Amygdala (tissue), 56 donors: ENCODE measurements around the gene DRC3.

Source experiments
- DNase-seq, 56 donors: peaks; one replicate each; lab custom pipeline; 2025; lab: John Stamatoyannopoulos, UW

DRC3 gene

DNA sequence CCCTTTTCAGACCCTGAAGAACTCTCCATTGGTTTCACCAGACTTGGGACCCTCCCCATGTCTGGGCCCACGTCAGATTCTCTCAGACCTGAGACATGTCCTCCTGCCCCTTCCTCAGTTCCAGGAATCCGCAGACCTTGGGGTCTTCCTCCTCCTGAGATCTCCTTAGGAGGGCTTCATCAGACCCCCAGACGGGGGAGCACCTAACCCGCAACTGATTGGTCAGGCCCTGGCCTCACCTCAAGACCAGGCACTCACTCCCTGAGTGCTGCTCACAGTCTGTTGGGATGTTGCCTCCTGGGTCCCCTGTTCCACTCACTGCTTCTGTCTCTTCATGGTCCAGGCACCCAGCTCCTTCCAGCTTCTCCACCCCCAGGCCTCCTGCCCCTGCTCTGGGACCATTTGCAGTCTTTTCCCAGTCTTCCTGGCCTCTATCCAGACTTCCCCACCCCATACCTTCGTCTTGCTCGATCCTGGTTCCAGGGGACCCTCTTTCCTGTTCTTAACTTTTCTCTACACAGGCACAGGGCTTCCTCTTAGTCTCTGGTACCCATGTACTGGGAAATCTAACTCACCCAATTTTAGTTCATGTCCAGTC, 67.7 kb downstream of the DRC3 start:
- DNase-seq, result no peak

- no peak for DNase-seq
These were observed 69.1 kb downstream of the DRC3 start for GRCh38 chr17:18041776-18042175.

DNA sequence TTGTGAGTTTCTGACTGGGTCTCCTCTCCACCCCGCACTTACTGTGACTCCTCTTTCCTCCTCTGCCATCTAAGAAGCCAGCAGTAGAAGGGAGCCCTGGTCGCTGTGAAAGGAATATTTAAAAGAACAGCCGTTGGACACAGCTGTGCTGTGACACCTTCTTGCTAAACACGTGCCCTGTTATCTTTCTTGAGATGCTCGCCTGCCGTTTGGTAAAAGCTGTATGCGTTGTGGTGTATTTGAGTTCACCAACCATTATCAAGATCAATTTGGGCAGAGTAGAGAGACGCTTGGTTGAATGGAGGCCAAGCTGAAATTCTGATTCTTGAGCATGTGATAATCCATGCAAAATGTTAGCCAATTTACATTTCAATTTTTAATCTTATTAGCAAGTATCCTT, 70.3 kb downstream of the DRC3 start:
- no peak for DNase-seq

- DNase-seq, result no peak
These were observed 70.8 kb downstream of the DRC3 start for GRCh38 chr17:18043491-18043890.

DNA sequence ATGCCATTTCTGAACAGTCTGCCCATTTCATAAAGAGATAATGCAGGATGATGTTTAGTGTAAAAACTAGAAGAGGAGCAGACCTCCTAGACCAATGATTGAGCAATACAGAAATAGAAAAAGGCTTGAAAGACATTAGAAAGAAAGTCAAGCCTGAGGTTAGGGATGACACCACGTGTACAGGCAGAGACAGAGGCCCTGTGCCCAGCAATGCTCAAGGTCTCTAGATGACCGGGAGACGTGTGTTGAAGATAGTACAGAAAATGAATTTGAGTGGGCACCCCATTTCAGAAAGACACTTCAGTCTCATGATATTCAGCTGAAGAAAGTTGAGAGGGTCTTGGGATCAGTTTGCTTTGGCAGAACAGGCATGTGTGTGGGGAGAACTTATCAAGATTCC, 71.9 kb downstream of the DRC3 start:
- no peak for DNase-seq

DNA sequence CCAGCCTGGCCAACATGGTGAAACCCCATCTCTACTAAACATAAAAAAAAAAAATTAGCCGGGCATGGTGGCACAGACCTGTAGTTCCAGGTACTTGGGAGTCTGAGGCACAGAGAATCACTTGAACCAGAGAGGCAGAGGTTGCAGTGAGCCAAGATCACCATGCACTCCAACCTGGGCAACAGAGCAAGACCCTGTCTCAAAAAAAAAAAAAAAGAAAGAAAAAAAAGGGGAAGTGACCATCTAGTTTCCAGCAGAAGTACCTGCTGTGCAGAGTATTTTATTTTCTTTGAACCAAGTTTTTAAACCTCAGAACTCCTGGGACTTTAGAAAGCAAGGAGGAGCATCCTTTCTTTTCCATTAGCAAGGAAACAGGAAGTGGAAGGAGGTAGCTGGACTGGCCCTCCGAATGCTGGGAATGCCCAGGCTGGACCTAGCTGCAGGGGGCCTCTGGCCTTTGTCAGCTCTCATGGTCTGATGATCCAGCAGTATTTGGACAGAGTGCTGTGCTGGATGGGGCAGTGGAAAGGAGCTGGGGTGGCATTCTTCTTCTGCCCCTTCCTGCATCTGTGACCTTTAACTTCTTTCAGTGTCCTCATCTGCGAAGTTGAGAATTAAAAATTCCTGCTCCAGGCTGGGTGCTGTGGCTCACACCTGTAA, 73.2 kb downstream of the DRC3 start:
- DNase-seq, result no peak

GRCh38 chr17:18055597-18055996, 82.9 kb downstream of the DRC3 start:
- no peak for DNase-seq

DNA sequence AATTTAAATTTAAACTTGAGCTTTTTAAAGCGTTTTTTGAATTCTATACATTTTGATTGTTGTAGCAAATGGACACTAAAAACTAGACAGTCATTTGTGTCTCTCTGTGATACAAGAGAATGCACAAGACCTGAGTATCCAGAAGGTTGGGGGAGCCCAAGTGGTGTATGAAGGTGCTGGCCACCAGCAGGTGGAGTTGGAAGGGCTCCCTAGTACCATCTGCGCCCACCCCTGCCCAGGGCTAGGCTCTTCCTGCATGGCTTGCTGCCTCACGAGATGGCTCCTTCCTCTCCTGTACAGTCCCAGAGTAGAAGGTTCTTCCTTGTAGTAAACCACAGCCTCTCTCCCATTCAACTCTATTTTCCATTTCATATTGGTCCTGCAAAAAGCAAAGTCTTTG, 83.6 kb downstream of the DRC3 start:
- DNase-seq, result no peak

DNA sequence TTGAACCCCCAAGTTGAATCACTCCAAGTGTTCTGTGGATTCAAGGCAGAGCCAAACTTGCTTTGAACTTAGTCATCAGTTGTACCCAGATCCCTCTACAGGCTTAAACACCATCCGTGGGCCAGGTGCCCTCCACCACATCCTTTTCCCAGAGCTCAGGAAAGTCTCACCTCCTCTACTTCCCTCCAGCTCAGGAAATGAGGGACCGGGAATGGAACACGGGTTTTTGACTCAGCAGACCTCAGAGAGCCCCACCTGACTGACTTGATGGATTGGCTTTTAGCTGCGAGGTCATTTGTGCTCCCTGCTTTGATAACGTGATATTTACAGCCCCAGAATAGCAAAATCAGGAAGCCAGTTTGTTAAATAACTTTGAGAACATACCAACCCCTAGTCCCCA, 86.6 kb downstream of the DRC3 start:
- DNase-seq, result no peak

GRCh38 chr17:18064053-18064452, 91.4 kb downstream of the DRC3 start:
- DNase-seq, result no peak

DNA sequence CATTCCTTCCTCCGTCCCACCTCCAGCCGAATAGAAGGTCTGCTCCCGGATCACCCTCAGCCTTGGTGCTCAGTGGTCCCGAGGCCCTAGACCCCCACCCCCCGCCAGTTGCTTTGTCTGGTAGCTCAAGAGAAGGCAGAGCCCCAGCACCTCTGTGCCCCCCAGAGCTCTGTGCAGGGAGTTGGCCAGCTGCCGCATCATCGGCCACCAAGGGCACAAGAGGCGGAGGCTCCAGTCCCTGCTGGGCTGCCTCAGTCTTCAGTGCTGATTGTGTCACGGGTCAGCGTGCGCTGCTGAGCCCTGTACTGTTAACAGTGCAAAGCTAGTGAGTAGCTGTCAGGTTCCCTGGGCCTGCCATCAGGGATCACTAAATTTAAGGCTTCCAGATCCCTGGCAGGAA, 92.9 kb downstream of the DRC3 start:
- DNase-seq, result no peak
